LNCAP (cell line): ENCODE results near the gene CAND1.

ENCODE experiments used
- CTCF ChIP-seq: fragments of 450-650 bp; IDR thresholded peaks from 2 replicates; pipeline ENCODE4 v1.5.1; 2017; ENCODE audit warnings: mild to moderate bottlenecking

The CAND1 gene

GRCh38 chr12:67356380-67356774, 87.2 kb downstream of the CAND1 start:
- TF ChIP-seq CTCF = no peak

- no peak for TF ChIP-seq CTCF
Observed at GRCh38 chr12:67357376-67358125, 88.4 kb downstream of the CAND1 start.

DNA sequence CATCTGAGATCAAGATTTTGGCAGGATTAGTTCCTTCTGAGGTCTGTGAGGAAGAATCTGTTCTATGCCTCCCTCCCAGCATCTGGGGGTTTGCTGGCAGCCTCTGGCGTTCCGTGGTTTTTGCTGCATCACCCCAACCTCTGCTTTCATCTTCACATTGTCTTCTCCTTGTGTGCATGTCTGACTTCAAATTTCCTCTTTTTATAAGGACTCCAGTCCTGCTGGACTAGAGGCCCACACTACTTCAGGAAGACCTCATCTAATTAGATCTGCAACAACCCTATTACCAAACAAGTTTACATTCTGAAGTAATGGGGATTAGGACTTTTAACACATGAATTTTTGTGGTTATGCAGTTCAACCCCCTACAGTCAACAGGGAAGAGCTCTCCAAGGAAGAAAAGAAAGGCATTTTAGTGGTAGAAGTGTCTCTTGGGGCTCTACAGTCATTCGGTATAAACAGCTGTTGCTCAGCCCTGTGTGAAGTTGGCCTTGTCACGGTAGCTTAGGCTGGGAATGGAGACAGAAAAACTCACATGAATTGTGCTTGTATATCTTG, 89.7 kb downstream of the CAND1 start:
- TF ChIP-seq CTCF = no peak

DNA sequence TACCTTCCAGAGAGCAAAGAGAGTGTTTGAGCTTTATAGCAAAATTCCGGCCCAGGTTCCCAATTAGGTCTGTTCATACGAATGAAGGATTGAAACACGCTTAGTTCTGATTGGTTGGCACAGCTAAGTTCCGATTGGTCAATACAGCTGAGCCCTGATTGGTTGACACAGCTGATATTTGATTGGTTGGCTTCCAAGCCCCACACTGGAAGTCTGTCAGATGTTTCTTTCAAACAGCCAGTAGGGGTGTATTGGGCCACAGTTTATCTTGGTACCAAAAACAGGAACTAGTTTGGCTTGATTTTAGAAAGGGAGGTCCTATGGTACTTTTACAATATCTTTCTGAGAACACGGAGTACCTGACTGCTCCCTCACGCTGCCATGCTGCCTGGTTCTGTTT, 93.4 kb downstream of the CAND1 start:
- TF ChIP-seq CTCF = no peak

GRCh38 chr12:67364228-67364627, 95.1 kb downstream of the CAND1 start:
- no peak for TF ChIP-seq CTCF

GRCh38 chr12:67365131-67365530, 96.0 kb downstream of the CAND1 start:
- TF ChIP-seq CTCF = no peak

DNA sequence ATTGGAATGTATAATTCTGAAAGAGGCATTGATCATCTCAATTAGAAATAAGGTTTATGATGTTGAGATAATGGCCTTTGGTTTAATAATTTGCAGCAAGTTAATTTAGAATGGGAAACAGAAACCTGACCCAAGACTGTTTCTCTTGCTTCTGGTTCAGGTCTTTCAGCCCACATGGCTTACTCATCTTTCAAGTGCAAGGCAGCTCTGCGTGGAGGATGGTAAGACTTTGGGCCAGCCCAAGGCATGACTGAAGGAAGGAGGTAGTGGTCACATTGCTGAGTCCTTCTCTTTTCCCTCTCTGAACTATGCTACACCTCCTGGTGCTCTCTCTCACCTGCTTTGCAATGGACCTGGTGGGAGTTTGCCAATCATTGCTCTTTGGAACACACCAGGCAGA, 98.7 kb downstream of the CAND1 start:
- no peak for TF ChIP-seq CTCF
